GM12865 (cell line): ENCODE data around the gene IQCB1.
A peak's percentile ranks its signal among the peaks of the same experiment; 100 is the strongest.

Experiments used
- DNase-seq: peaks from one replicate; pipeline ENCODE4 v3.0.0; 2010; ENCODE audit warnings: low read depth
- H3K4me3 ChIP-seq: 2 replicates; pipeline ENCODE4 v1.5.1; 2011; ENCODE audit warnings: mild to moderate bottlenecking, low read depth, low read length, control low read depth
- TF ChIP-seq, protein P1 (sequence below): IDR thresholded peaks from 2 replicates; pipeline ENCODE4 v1.5.1; 2011; ENCODE audit warnings: low read length, control low read depth, low read depth, inconsistent platforms; ENCODE audit not compliant: insufficient read depth; ENCODE audit errors: missing control alignments

Gene IQCB1

DNA sequence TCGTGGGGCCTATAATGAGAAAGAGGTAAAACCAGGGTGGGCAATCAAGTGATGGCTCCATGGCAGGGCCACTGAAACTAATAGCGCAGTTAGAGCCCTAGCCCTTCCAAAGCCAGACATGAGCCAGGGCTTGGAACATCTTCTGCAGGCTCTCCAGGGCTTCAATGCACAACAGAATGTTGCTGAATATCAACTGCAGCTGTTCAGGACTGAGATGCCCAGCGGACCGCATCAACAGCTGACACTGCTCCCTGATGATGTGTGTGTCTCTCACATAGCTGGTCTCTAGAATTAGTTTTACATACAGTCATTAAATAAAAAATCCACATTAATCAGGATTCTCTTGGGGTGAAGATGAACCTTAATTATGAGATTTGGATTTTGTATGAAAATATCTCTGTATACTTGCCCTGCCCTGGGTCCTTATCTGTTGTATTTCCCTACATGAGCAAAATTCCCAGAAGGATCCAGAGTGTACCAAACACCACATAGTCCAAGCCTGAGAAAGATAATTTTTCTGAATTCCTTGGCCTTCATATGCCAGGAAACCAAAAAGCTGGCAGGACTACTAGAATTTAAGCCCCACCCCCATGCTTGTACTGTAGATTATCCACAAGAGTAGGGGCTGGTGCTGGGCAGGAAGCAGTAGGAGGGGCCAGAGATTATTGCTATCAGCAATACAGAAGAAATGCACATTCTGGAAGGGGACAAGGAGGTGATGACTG is 77.6 kb downstream of the IQCB1 start:
- no peak for DNase-seq
- TF ChIP-seq, protein P1, sequence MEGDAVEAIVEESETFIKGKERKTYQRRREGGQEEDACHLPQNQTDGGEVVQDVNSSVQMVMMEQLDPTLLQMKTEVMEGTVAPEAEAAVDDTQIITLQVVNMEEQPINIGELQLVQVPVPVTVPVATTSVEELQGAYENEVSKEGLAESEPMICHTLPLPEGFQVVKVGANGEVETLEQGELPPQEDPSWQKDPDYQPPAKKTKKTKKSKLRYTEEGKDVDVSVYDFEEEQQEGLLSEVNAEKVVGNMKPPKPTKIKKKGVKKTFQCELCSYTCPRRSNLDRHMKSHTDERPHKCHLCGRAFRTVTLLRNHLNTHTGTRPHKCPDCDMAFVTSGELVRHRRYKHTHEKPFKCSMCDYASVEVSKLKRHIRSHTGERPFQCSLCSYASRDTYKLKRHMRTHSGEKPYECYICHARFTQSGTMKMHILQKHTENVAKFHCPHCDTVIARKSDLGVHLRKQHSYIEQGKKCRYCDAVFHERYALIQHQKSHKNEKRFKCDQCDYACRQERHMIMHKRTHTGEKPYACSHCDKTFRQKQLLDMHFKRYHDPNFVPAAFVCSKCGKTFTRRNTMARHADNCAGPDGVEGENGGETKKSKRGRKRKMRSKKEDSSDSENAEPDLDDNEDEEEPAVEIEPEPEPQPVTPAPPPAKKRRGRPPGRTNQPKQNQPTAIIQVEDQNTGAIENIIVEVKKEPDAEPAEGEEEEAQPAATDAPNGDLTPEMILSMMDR: no peak
- H3K4me3 ChIP-seq: no peak overlapping the region

DNA sequence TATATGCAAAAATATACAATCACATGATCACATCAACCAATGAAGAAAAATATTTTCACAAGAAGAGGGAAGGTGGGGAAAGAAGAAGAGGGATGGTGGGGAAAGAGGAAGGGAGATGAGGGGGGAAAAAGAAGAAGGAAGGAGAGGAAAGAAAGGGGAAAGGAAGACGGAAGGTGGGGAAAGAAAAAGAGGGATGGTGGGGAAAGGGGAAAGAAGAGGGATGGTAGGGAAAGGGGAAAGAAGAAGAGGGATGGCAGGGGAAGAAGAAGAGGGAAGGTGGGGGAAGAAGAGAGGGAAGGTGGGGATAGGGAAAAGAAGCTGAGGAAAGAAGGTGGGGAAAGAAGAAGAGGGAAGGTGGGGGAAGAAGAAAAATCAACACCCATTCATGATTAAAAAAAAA is 82.1 kb downstream of the IQCB1 start:
- TF ChIP-seq, protein P1: no peak
- H3K4me3 ChIP-seq: no peak overlapping the region
- DNase-seq: no peak

DNA sequence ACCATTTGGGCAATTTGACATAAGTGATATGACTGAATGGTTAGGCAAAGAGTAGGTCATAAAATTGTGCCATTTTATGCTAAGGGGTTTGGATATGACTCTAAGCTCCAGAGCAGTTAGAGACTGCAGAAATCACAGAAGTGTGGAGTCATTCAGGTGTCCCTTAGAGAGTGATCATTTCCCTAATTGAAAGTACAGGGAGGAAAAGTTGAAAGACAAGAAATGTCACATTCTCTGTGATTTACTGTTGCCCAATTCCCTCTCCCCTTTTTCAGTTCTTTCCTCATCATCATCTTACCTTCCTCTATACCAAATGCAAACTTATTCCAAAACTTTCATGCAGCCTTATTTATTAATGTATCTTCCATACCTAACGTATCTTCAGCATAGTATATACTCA is 82.6 kb downstream of the IQCB1 start:
- no peak overlapping the region for H3K4me3 ChIP-seq
- DNase-seq: no peak
- TF ChIP-seq, protein P1: no peak

DNA sequence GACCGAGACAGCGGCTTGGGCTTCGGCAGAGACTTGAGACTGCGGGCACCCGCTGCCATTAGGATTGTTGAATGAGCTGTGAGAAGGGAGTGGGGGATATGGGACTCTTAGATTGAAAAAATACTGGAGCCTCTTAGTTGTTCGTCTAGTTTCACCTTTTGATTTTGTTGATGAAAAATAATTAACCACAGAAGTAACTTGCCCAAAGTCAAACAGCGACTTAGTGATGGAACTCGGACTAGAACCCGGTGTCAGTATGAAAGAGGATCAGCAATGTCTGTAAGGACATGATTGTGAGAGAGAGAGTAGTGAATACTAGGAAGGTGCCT is 84.8 kb downstream of the IQCB1 start:
- H3K4me3 ChIP-seq: peak overlapping the region; percentile 69
- TF ChIP-seq, protein P1: no peak
- DNase-seq: no peak

DNA sequence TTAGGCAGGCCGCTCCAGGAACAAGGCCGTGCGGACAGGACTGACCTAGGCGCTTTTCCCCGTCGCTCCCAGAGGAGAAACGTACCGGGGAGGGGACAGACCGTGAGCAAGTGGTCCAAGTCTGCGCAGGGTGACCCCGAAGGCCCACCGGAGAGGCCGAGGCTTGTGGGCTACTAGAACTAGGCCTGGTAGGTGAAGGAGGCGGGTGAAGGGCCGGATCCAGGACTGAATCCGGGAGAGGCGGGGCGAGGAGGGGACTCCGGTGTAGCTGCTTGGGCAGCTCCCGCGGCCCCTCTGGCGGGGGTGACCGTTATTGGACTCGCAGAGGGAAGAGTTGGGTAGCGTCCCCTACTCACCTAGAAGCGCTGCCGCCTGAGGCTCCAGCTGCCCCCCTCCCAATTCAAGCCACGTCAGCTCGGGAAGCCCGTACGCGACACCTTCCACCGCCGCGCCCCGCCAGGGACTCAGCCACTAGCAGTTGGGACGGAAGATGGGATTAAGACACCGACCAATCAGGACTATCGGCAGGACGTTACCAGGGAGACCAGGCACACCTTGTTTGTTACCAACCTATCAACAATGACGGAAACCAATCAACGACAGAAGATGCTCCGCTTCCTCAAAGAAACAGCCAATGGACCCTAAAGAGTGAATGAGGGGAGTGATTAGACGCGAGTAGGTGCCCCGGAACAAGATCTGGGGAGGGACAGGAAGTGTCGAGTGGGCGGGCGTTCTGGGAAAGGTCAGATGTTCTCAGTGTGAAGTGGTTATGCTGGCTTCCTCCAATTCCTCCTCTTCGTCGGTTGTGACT is 85.4 kb downstream of the IQCB1 start, which contains the start of gene GOLGB1:
Gene GOLGB1, minus strand, starts transcription at position 466 of the 811 bp plus-strand sequence. CDS start 18,770 bp downstream, outside the sequence.
- DNase-seq: peak; percentile 99
- H3K4me3 ChIP-seq: peak within 1 kb of the TSS; percentile 93
- TF ChIP-seq, protein P1: no peak

DNA sequence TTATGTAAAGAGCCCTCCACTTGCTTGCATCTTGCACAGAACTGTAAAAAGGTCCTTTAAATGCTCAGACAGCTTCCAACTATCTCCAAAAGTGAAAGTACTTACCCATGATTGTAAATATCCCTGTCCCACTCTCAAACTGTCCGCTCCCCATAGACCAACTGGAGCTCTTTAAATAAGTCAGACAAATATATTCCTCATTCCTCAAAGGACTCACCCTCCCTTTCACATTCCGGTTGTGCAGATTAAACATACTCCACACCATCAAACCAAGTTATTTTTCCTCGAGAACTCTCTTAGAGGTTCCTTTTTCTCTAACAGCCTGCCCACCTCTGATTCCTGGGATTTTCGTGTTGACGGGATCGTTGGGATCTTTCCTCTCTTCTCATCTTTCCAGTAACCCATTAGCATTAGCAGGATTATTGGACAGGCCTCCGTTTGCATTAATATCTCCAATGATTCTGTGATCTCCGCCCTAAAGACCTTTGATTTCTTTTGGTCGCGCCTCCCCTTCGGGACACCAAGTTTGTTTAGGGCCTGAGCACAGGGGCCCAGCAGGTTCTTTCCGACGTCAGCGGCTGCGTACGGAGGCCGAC is 86.1 kb downstream of the IQCB1 start:
- DNase-seq: peak; percentile 76
- H3K4me3 ChIP-seq: peak overlapping the region; percentile 93
- TF ChIP-seq, protein P1: no peak
